ENCODE data around the gene HSPB6.
"Not testable (repeated sequence)": the region's sequence is repeated elsewhere in the genome, so short reads cannot be mapped to it uniquely, and the experiment has no call there.

DNA sequence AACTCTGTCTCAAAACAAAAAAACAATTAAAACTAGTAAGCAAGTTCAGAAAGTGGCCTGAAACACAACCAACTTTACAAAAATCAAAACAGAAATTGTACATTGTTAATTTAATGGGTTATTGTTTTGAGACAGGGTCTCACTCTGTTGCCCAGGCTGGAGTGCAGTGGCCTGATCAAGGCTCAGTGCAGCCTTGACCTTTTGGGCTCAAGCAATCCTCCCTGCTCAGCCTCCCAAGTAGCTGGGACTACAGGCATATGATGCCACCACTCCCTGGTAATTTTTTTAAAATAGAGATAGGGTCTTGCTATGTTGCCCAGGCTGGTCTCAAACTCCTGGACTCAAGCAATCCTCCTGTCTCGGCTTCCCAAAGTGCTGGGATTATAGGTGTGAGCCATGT, 38.7 kb upstream of the HSPB6 start:
- TF ChIP-seq, protein P1, sequence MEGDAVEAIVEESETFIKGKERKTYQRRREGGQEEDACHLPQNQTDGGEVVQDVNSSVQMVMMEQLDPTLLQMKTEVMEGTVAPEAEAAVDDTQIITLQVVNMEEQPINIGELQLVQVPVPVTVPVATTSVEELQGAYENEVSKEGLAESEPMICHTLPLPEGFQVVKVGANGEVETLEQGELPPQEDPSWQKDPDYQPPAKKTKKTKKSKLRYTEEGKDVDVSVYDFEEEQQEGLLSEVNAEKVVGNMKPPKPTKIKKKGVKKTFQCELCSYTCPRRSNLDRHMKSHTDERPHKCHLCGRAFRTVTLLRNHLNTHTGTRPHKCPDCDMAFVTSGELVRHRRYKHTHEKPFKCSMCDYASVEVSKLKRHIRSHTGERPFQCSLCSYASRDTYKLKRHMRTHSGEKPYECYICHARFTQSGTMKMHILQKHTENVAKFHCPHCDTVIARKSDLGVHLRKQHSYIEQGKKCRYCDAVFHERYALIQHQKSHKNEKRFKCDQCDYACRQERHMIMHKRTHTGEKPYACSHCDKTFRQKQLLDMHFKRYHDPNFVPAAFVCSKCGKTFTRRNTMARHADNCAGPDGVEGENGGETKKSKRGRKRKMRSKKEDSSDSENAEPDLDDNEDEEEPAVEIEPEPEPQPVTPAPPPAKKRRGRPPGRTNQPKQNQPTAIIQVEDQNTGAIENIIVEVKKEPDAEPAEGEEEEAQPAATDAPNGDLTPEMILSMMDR (IDR thresholded peaks at IDR 0.05 in 2 of 3, conservative IDR thresholded peaks at IDR 0.05 in 1 of 3; ENCODE audit: borderline replicate concordance in 1 of 3, insufficient read depth in 1 of 3, low read depth in 2 of 3, low read length in 2 of 3) = not testable (repeated sequence)
- TF ChIP-seq, protein P2, sequence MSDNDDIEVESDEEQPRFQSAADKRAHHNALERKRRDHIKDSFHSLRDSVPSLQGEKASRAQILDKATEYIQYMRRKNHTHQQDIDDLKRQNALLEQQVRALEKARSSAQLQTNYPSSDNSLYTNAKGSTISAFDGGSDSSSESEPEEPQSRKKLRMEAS (IDR thresholded peaks at IDR 0.05) = not testable (repeated sequence)
- TF ChIP-seq POLR2A (IDR thresholded peaks at IDR 0.05; ENCODE audit: borderline replicate concordance, extremely low read depth, insufficient read depth, insufficient read length); SRF (IDR thresholded peaks at IDR 0.05; ENCODE audit: low read depth); YY1 (IDR thresholded peaks at IDR 0.05; ENCODE audit: extremely low read depth, insufficient replicate concordance, low read depth, low read length): not testable (repeated sequence)
